GM21825 (cell line): Measurements from ENCODE around the gene ST6GALNAC5.

ENCODE experiments used
- ATAC-seq: cut with Tn5 transposase; IDR thresholded peaks from one replicate; pipeline ENCODE4 v1.9.1; 2021; ENCODE audit warnings: mild to moderate bottlenecking, moderate library complexity; ENCODE audit not compliant: unreplicated experiment

The ST6GALNAC5 gene

DNA sequence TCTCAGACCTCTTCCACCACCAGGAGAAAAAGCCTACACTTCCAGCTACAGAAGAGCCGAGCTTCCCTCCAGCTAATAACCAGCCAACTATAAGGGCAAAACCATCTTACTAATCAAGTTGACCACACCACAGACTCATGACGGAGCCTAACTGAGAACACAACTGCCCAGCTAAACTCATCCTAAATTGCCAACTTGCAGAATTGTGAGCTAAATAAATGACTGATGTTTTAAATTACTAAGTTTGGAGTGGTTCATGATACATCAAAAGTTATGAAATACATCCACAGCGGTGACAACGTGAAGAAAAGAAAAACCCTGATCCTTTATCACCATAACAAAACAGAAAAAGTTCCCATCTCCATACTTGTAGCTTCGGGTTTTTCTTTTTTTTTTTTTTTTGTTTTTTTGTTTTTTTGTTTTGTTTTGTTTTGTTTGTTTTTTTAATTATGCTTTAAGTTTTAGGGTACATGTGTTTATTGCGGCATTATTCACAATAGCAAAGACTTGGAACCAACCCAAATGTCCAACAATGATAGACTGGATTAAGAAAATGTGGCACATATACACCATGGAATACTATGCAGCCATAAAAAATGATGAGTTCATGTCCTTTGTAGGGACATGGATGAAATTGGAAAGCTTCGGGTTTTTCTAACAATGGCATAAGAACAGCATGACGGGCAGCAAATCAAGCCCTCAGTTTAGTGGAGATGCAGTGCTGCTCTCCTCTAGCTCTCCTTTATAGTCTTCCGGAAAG, 229.4 kb downstream of the ST6GALNAC5 start:
- no peak for ATAC-seq

DNA sequence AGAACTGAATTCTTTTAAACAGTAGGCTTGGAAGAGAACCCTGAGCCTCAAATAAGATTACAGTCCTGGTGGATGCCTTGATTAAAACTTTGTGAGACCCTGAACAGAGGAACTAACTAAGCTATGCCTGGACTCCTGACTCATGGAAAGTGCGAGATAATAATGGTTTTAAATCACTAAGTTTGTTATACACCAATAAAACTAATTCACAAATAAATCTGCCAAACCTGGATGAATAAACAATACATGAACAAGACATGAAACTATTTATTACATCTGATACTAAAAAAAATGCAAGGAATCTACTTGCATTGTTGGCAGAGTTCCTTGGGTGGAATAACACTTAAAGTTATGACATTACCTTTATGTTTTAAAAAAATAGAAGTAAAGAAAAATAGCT, 233.6 kb downstream of the ST6GALNAC5 start:
- ATAC-seq: no peak

DNA sequence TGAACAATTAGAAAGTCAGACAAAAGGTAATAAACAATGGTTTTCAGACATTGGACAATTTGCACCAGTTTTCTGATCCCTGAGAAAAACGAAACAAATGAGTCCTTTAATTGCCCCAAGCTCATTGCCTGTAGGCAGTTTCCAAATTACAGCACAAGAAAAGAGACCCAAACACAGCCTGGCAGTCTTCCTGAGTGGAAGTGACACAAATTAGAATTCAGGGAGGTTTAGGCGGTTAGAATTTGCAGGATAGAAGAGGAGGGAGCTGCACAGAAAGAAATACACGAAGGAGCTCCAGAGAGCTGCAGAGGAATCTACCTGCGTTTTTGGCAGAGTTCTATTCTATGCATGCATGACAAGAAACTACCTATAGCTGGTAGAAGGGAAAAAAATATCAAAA, 236.2 kb downstream of the ST6GALNAC5 start:
- ATAC-seq: no peak

DNA sequence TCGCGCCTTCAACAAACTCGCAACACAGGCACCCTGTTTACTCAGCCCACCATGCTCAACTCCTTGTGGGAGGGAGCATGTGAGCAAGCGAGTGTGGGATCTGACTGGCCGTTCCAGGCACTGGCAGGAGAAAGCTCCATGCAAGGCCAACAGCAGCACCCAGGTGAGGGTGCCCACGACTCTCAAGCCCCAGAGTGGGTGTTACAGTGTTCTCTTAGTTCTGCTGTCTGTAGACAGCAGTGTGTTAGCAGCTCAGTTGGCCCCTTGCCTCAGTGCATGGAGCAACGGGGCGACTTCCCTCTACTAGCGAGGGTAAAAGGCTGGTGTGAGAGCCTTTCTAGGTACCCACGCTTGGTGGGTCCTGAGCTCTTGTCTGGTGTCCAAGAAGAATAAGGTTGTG, 237.4 kb downstream of the ST6GALNAC5 start:
- no peak for ATAC-seq
